ENCODE measurements around the gene MORN5.

DNA sequence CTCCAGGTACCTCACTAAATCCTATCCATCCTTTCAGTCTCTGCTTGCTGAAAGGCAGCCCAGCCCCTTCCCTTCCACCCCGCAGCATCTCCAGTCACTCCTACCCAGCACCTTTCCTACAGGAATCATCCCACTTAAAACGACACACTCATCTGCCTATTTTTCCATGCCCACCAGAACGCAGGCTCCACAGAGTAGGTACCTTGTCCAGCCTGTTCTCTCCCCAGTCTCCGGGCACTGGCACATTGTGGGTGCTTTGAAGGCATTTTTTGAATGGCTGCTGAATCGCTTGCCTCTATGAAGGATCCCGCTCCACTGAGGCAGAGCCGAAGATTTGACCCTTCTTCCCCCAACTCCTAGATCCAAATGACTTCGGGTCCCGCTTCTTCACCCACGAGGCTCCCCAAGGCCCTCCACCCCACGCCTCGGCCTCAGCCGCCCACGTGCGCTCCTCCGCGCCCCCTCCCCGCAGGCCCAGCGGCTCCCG lies 53.4 kb downstream of the MORN5 start:
- TF ChIP-seq CTCF (IDR thresholded peaks at IDR 0.05) = no peak
- no peak for TF ChIP-seq POLR2A (IDR thresholded peaks at IDR 0.05)
